ENCODE data around the gene POLR2E.

The POLR2E gene

DNA sequence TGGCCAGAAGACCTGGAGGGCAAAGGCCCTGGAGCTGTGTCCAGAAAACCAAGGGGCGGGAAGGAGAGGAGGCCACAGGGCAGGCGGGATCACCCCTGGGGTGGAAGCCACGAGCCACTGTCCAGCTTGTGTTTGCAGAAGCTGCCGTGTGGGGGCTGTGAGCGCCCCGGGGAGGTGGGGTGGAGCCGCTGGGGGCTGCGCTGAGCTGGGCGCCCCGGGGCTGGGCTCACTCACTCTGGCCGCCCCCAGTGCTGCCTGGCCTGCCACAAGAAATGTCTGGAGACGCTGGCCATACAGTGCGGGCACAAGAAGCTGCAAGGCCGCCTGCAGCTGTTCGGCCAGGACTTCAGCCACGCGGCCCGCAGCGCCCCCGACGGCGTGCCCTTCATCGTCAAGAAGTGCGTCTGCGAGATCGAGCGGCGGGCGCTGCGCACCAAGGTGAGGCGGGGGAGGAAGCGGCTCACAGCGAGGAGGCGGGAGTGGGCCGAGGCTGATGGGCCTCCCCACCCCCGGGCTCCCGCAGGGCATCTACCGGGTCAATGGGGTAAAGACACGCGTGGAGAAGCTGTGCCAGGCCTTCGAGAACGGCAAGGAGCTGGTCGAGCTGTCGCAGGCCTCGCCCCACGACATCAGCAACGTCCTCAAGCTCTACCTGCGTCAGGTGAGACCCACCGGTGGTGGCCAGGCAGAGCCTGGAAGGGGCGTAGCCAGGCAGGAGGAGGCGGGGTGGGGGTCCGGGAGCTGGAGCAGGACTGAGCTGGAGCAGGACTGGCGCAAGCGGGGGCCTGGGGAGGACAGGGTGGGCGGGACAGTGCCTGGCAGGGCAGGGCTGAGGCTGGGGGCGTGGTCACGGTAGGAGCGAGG lies 13.6 kb downstream of the POLR2E start:
- Histone ChIP-seq H3K9ac (no peak overlapping the region), H3K36me3 (peaks cover 89% of the 10 kb centered on the region), H3K4me1 (peaks cover 36% of the 10 kb centered on the region), H3K4me2 (no peak overlapping the region), H3K27me3 (no peaks in the 10 kb centered on the region), H4K20me1 (peaks cover 92% of the 10 kb centered on the region), H3K9me3 (no peaks in the 10 kb centered on the region), H3K4me3 (no peak overlapping the region), H3K27ac (no peak overlapping the region)
- no peak for TF ChIP-seq Cebpa-rat (IDR thresholded peaks at IDR 0.05)

DNA sequence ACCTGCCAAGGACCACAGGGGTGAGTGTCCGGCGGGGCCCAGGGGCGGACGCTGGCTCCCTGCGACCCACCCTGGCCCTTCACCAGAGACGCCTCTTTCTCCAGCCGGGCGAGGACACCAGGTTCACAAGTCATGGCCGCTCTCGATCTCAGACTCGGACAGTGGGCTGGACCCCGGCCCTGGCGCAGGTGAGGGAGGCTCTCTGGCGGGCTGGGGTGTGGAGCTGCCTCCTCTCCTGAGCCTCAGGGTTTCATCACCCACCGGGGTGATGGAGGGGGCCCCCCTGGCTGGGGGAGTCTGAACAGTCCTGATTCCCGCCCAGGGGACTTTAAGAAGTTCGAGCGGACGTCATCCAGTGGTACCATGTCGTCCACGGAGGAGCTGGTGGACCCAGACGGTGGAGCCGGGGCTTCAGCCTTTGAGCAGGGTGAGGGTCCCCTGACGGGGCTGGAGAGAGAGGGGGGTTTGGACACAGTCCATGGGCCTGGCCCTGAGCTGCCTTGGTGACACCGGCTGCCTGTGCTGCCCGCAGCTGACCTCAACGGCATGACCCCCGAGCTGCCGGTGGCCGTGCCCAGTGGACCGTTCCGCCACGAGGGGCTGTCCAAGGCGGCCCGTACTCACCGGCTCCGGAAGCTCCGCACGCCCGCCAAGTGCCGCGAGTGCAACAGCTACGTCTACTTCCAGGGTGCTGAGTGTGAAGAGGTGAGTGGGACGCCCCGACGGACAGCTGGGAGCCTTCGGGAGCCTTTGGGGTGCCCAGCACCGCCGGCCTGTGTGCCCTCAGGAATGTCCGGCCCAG lies 14.6 kb downstream of the POLR2E start:
- TF ChIP-seq Cebpa-rat (IDR thresholded peaks at IDR 0.05) = no peak
- no peaks in the 10 kb centered on the region for H3K9me3 ChIP-seq
- peaks cover 89% of the 10 kb centered on the region for H3K36me3 ChIP-seq
- no peak overlapping the region for H3K27ac ChIP-seq
- H4K20me1 ChIP-seq = peaks cover 92% of the 10 kb centered on the region
- H3K4me2 ChIP-seq = no peak overlapping the region
- no peak overlapping the region for H3K9ac ChIP-seq
- H3K4me1 ChIP-seq = peaks cover 38% of the 10 kb centered on the region
- H3K4me3 ChIP-seq = no peak overlapping the region
- no peaks in the 10 kb centered on the region for H3K27me3 ChIP-seq

GRCh38 chr19:1079566-1080111 lies 15.5 kb downstream of the POLR2E start:
- Histone ChIP-seq H3K27ac (no peak overlapping the region), H3K4me3 (no peak overlapping the region), H3K9ac (no peak overlapping the region), H3K4me2 (no peak overlapping the region), H3K36me3 (peaks cover 87% of the 10 kb centered on the region), H3K9me3 (no peaks in the 10 kb centered on the region), H3K4me1 (peaks cover 46% of the 10 kb centered on the region), H4K20me1 (peaks cover 91% of the 10 kb centered on the region), H3K27me3 (no peaks in the 10 kb centered on the region)
- no peak for TF ChIP-seq Cebpa-rat (IDR thresholded peaks at IDR 0.05)

DNA sequence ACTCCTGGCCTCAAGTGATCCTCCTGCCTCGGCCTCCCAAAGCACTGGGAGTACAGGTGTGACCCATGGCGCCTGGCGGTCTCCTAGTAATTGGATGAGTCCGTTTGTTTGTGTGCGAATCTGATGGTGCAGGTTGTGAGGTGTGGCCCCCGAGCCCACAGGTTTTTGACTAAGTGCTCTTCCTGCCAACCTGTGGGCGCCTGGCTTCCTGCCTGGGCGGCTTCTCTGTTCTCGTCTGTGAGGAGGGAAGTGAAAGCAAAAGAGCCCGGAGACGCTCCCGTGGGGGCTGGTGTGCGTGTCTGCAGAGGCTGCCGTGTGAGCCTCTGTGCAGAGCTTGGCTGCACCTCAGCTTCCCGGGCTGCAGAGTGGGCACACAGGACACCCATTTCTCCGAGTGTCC lies 18.2 kb downstream of the POLR2E start:
- Histone ChIP-seq H3K9me3 (no peaks in the 10 kb centered on the region), H4K20me1 (peaks cover 91% of the 10 kb centered on the region), H3K4me2 (peak overlapping the region; percentile 83), H3K27me3 (no peaks in the 10 kb centered on the region), H3K36me3 (peaks cover 88% of the 10 kb centered on the region), H3K9ac (no peak overlapping the region), H3K4me1 (peaks cover 59% of the 10 kb centered on the region), H3K27ac (0 out of 2 replicates have a peak overlapping the region, but pooled peaks have one; percentile 13), H3K4me3 (no peak overlapping the region; the same call in 1 of the 2 replicates)
- no peak for TF ChIP-seq Cebpa-rat (IDR thresholded peaks at IDR 0.05)

- peak overlapping the region; percentile 83 for H3K4me2 ChIP-seq
- H3K27me3 ChIP-seq = no peaks in the 10 kb centered on the region
- no peak overlapping the region for H3K4me3 ChIP-seq
- H3K4me1 ChIP-seq = peaks cover 68% of the 10 kb centered on the region
- H3K36me3 ChIP-seq = peaks cover 88% of the 10 kb centered on the region
- no peak overlapping the region for H3K27ac ChIP-seq
- no peak overlapping the region for H3K9ac ChIP-seq
- no peaks in the 10 kb centered on the region for H3K9me3 ChIP-seq
- peaks cover 91% of the 10 kb centered on the region for H4K20me1 ChIP-seq
- no peak for TF ChIP-seq Cebpa-rat (IDR thresholded peaks at IDR 0.05)
Measured at GRCh38 chr19:1076046-1076386, 19.2 kb downstream of the POLR2E start.

- H3K9me3 ChIP-seq = no peaks in the 10 kb centered on the region
- peaks cover 91% of the 10 kb centered on the region for H4K20me1 ChIP-seq
- no peak overlapping the region for H3K9ac ChIP-seq
- H3K27ac ChIP-seq = 0 out of 2 replicates have a peak overlapping the region, but pooled peaks have one; percentile 6
- 0 out of 2 replicates have a peak overlapping the region, but pooled peaks have one; percentile 28 for H3K4me3 ChIP-seq
- no peak for TF ChIP-seq Cebpa-rat (IDR thresholded peaks at IDR 0.05)
- peaks cover 88% of the 10 kb centered on the region for H3K36me3 ChIP-seq
- H3K4me1 ChIP-seq = peaks cover 81% of the 10 kb centered on the region
- no peaks in the 10 kb centered on the region for H3K27me3 ChIP-seq
- H3K4me2 ChIP-seq = peak overlapping the region; percentile 85
Measured at GRCh38 chr19:1074544-1075283, 20.5 kb downstream of the POLR2E start.

- H4K20me1 ChIP-seq = peaks cover 91% of the 10 kb centered on the region
- H3K4me1 ChIP-seq = peaks cover 88% of the 10 kb centered on the region
- 0 out of 2 replicates have a peak overlapping the region, but pooled peaks have one; percentile 28 for H3K4me3 ChIP-seq
- H3K36me3 ChIP-seq = peaks cover 86% of the 10 kb centered on the region
- peak overlapping the region; percentile 85 for H3K4me2 ChIP-seq
- no peaks in the 10 kb centered on the region for H3K9me3 ChIP-seq
- H3K27me3 ChIP-seq = no peaks in the 10 kb centered on the region
- H3K27ac ChIP-seq = 0 out of 2 replicates have a peak overlapping the region, but pooled peaks have one; percentile 6
- H3K9ac ChIP-seq = no peak overlapping the region
- TF ChIP-seq Cebpa-rat (IDR thresholded peaks at IDR 0.05) = no peak
Measured at GRCh38 chr19:1073956-1074517, 21.1 kb downstream of the POLR2E start.

DNA sequence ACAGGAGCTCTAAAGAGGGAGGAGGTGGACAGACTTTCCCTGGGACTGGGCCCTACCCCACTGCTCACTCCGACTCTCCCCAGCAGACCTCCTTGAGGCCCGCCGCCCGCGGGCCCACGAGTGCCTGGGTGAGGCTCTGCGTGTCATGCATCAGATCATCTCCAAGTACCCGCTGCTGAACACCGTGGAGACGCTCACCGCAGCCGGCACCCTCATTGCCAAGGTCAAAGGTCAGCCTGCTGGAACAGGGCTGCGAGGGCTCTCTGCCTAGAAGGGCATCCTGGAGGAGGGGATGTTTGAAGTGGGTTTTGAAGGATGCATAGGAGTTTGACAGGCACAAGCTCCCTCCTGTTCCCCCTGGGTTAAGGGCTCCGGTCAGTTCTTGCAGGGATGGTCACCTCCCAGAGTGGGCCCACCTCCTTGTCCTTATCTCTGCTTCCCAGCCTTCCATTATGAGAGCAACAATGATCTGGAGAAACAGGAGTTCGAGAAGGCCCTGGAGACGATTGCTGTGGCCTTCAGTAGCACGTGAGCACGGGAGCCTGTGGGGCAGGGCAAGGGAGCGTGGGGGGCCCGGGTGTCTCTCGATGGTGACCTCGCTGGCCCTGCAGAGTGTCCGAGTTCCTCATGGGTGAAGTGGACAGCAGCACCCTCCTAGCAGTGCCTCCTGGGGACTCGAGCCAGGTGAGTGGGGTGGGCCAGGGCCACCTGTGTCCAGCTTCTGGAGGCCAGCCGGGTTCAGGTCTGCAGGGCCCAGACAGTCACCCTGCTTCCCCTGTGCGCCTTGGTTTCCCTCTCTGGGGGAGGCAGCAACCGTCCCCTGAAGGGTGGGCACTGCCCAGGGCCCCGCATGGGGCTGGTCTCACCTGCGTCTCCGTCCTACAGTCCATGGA lies 21.9 kb downstream of the POLR2E start:
- Histone ChIP-seq H3K4me1 (peaks cover 95% of the 10 kb centered on the region), H3K27me3 (no peaks in the 10 kb centered on the region), H3K4me2 (peak overlapping the region; percentile 85), H3K4me3 (no peak overlapping the region), H3K9ac (0 out of 2 replicates have a peak overlapping the region, but pooled peaks have one; percentile 10), H3K9me3 (no peaks in the 10 kb centered on the region), H3K36me3 (peaks cover 80% of the 10 kb centered on the region), H3K27ac (peak overlapping the region; percentile 26; the same call in 1 of the 2 replicates), H4K20me1 (peaks cover 88% of the 10 kb centered on the region)
- no peak for TF ChIP-seq Cebpa-rat (IDR thresholded peaks at IDR 0.05)

Data from BLaER1 (cell line).